SK-N-SH (cell line): ENCODE data around the gene AZIN2. TPM values are rescaled to one million over a fixed set of nuclear protein-coding genes. Genes with fewer than 3 reads are reported as not detected.

Source experiments
- CTCF ChIA-PET: fragments of 300-600, 350-600 bp; formaldehyde crosslinking; extraction: SDS; loops from one replicate; lab custom pipeline; 2021; lab: Yijun Ruan, JAX
- POLR2A ChIA-PET: fragments of 350-600 bp; sonication (Branson Sonifier 250); formaldehyde crosslinking; extraction: SDS; loops from one replicate; lab custom pipeline; 2020; ENCODE audit warnings: antibody characterized with exemption, inconsistent platforms; lab: Yijun Ruan, JAX
- DNase-seq: peaks from one replicate; pipeline ENCODE4 v3.0.0; 2012
- H2AFZ ChIP-seq: fragments of 200-600 bp; sonication (generic); 2 replicates; pipeline ENCODE4 v1.8.1; 2016; ENCODE audit warnings: antibody characterized with exemption, mild to moderate bottlenecking, low read depth
- H3F3A ChIP-seq: fragments of 200-600 bp; sonication (generic); replicated peaks from 2 replicates; pipeline ENCODE3; 2016; ENCODE audit warnings: antibody characterized with exemption, mild to moderate bottlenecking; ENCODE audit not compliant: insufficient read depth
- H3K27ac ChIP-seq, 2 experiments: fragments of 200-500 bp in 1 of 2; fragments of 200-600 bp in 1 of 2; sonication (Bioruptor generic) in 1 of 2; sonication (generic), shearing (Covaris generic) in 1 of 2; 2 replicates each; pipeline versions ENCODE4 v1.5.1 to v1.6.1; 2014 to 2016; ENCODE audit warnings: low read depth in 2 of 2, inconsistent platforms in 1 of 2, low read length in 1 of 2, mild to moderate bottlenecking in 1 of 2, mixed read lengths in 1 of 2
- H3K27me3 ChIP-seq: fragments of 200-600 bp; sonication (generic), shearing (Covaris generic); 2 replicates; pipeline ENCODE4 v1.6.1; 2016; ENCODE audit warnings: mixed run types; ENCODE audit not compliant: insufficient read depth
- H3K36me3 ChIP-seq, 2 experiments: fragments of 200-500 bp in 1 of 2; fragments of 200-600 bp in 1 of 2; sonication (Bioruptor generic) in 1 of 2; sonication (generic) in 1 of 2; replicated peaks in 1 of 2; 2 replicates each; pipeline versions ENCODE3 to v1.5.1; 2014 to 2016; ENCODE audit warnings: low read length in 1 of 2, mild to moderate bottlenecking in 1 of 2; ENCODE audit not compliant: insufficient read depth in 2 of 2, control insufficient read depth in 1 of 2
- H3K4me1 ChIP-seq, 2 experiments: fragments of 200-500 bp in 1 of 2; fragments of 200-600 bp in 1 of 2; sonication (Bioruptor generic) in 1 of 2; sonication (generic), shearing (Covaris generic) in 1 of 2; 2 replicates each; pipeline versions ENCODE4 v1.5.1 to v1.6.1; 2014 to 2016; ENCODE audit warnings: low read depth in 1 of 2, low read length in 1 of 2, mixed run types in 1 of 2; ENCODE audit not compliant: insufficient read depth in 2 of 2, control insufficient read depth in 1 of 2
- H3K4me2 ChIP-seq: fragments of 200-600 bp; sonication (generic), shearing (Covaris generic); 2 replicates; pipeline ENCODE4 v1.6.1; 2017; ENCODE audit warnings: mixed run types
- H3K4me3 ChIP-seq, 2 experiments: fragments of 200-500 bp in 1 of 2; fragments of 200-600 bp in 1 of 2; sonication (Bioruptor generic) in 1 of 2; sonication (generic), shearing (Covaris generic) in 1 of 2; 2 replicates each; pipeline versions ENCODE4 v1.5.1 to v1.8.1; 2014 to 2016; ENCODE audit warnings: low read depth in 2 of 2, inconsistent platforms in 1 of 2, low read length in 1 of 2, mild to moderate bottlenecking in 1 of 2, mixed read lengths in 1 of 2, moderate library complexity in 1 of 2
- H3K79me2 ChIP-seq: fragments of 200-600 bp; sonication (generic); 2 replicates; pipeline ENCODE4 v1.8.1; 2017; ENCODE audit warnings: mild to moderate bottlenecking; ENCODE audit not compliant: insufficient read depth
- H3K9ac ChIP-seq: fragments of 200-600 bp; sonication (generic); 2 replicates; pipeline ENCODE4 v1.6.1; 2017; ENCODE audit warnings: mixed run types
- H3K9me2 ChIP-seq: fragments of 200-600 bp; sonication (generic); 2 replicates; pipeline ENCODE4 v1.6.1; 2017; ENCODE audit warnings: mixed run types
- H3K9me3 ChIP-seq: fragments of 200-600 bp; sonication (generic); 2 replicates; pipeline ENCODE4 v1.6.1; 2017; ENCODE audit warnings: mixed run types, mild to moderate bottlenecking, moderate library complexity
- H4K20me1 ChIP-seq: fragments of 200-600 bp; sonication (generic); 2 replicates; pipeline ENCODE4 v1.6.1; 2017; ENCODE audit warnings: mild to moderate bottlenecking, mixed run types; ENCODE audit not compliant: insufficient read depth
- EP300 ChIP-seq, 2 experiments: IDR thresholded peaks; 2 replicates each; pipeline versions ENCODE4 v1.4.0 to v1.6.1; 2012; ENCODE audit warnings: borderline replicate concordance in 1 of 2, low read depth in 1 of 2, low read length in 1 of 2
- FOXJ3 ChIP-seq: sonication (generic); formaldehyde crosslinking; IDR thresholded peaks from 2 replicates; pipeline ENCODE4 v1.5.1; 2020; ENCODE audit warnings: mild to moderate bottlenecking, missing genetic modification reagents
- FOXM1 ChIP-seq: IDR thresholded peaks from 2 replicates; pipeline ENCODE4 v1.4.0; 2012; ENCODE audit warnings: low read depth, mild to moderate bottlenecking
- MEF2A ChIP-seq: IDR thresholded peaks from 2 replicates; pipeline ENCODE4 v1.4.0; 2012; ENCODE audit warnings: low read depth, borderline replicate concordance
- NRF1 ChIP-seq: IDR thresholded peaks from 2 replicates; pipeline ENCODE4 v1.6.1; 2012; ENCODE audit warnings: low read depth, mild to moderate bottlenecking, low read length
- RAD21 ChIP-seq: IDR thresholded peaks from 2 replicates; pipeline ENCODE4 v1.6.1; 2012; ENCODE audit warnings: mild to moderate bottlenecking, low read length
- RCOR1 ChIP-seq: fragments of 150-350 bp; IDR thresholded peaks from 2 replicates; pipeline ENCODE4 v1.6.1; 2017; ENCODE audit warnings: antibody characterized with exemption, low read length
- RXRA ChIP-seq: IDR thresholded peaks from 2 replicates; pipeline ENCODE4 v1.4.0; 2012; ENCODE audit warnings: low read depth, mild to moderate bottlenecking, borderline replicate concordance
- SIN3A ChIP-seq: IDR thresholded peaks from 2 replicates; pipeline ENCODE4 v1.6.1; 2012; ENCODE audit warnings: low read depth, mild to moderate bottlenecking, low read length, moderate library complexity, borderline replicate concordance
- USF1 ChIP-seq: IDR thresholded peaks from 2 replicates; pipeline ENCODE4 v1.4.0; 2012; ENCODE audit warnings: low read depth, borderline replicate concordance
- ZBTB33 ChIP-seq: IDR thresholded peaks from 2 replicates; pipeline ENCODE4 v1.4.0; 2012; ENCODE audit warnings: low read depth, borderline replicate concordance
- WGBS: methylation state at CpG from one replicate; pipeline ENCODE4 v1.1.6; 2017; ENCODE audit warnings: low lambda C conversion rate; 5-methylcytosine and 5-hydroxymethylcytosine counted together
- polyA plus RNA-seq, 3 experiments: library from polyadenylated mRNA; depleted of rRNA; stranded (reverse); fragments of >200 nt; gene quantifications; 2 replicates each; pipeline ENCODE4 v1.2.3, GENCODE V29; 2012

The AZIN2 gene
- polyA plus RNA-seq, 1 of the 3 experiments (the other 2 are of a cell fraction): 17.8 TPM

GRCh38 chr1:33087677-33088076 lies 6.7 kb downstream of the AZIN2 start:
- peaks cover 0 to 6% of the 10 kb centered on the region in 2 experiments; a peak in 1 of 4 replicates for H3K4me1 ChIP-seq
- ChIA-PET CTCF (interaction anchor here (1.6 to 12.5 kb wide), 5 partner anchors 10 to 383 kb away, joined by 5 to 86 read pairs (median 32); no protein-coding TSS in a partner anchor), POLR2A (no interaction called here)
- no peaks in the 10 kb centered on the region for H3K36me3 ChIP-seq
- H4K20me1 ChIP-seq: no peaks in the 10 kb centered on the region
- H3K9me3 ChIP-seq: no peaks in the 10 kb centered on the region
- no peak for DNase-seq
- TF ChIP-seq USF1: no peak
- TF ChIP-seq RAD21: no peak
- no peak for TF ChIP-seq NRF1
- no peak for TF ChIP-seq RXRA
- no peak for TF ChIP-seq RCOR1
- TF ChIP-seq FOXJ3 (CRISPR knock-in tag): no peak
- no peak for TF ChIP-seq ZBTB33
- TF ChIP-seq EP300 (IDR thresholded peaks at IDR 0.05; ENCODE audit: borderline replicate concordance in 1 of 2, low read depth in 1 of 2, low read length in 1 of 2): no peak
- no peak for TF ChIP-seq SIN3A
- no peak for TF ChIP-seq FOXM1
- H3K27ac ChIP-seq: no peak overlapping the region
- no peak overlapping the region for H3K9ac ChIP-seq
- H3K4me3 ChIP-seq: no peak overlapping the region
- no peaks in the 10 kb centered on the region for H3F3A ChIP-seq
- H3K9me2 ChIP-seq: no peaks in the 10 kb centered on the region
- H3K79me2 ChIP-seq: no peaks in the 10 kb centered on the region
- no peak overlapping the region for H2AFZ ChIP-seq
- no peaks in the 10 kb centered on the region for H3K27me3 ChIP-seq
- H3K4me2 ChIP-seq: no peak overlapping the region
- WGBS: 87% methylated on average over 6 of the region's 6 CpGs

GRCh38 chr1:33088119-33088906 lies 7.4 kb downstream of the AZIN2 start:
- no peaks in the 10 kb centered on the region for H4K20me1 ChIP-seq
- H3K9ac ChIP-seq: no peak overlapping the region
- TF ChIP-seq MEF2A: no peak
- TF ChIP-seq, all 33 proteins: peak for 0
- CTCF ChIA-PET: interaction anchor here (1.0 to 12.5 kb wide), 9 partner anchors 8 to 688 kb away, joined by 3 to 86 read pairs (median 6); partner anchors contain the start of gene AZIN2
- Histone ChIP-seq H3F3A (no peaks in the 10 kb centered on the region), H3K9me3 (no peaks in the 10 kb centered on the region), H2AFZ (no peak overlapping the region), H3K36me3 (no peaks in the 10 kb centered on the region), H3K27me3 (no peaks in the 10 kb centered on the region), H3K79me2 (no peaks in the 10 kb centered on the region), H3K9me2 (no peaks in the 10 kb centered on the region), H3K27ac (no peak overlapping the region), H3K4me3 (no peak overlapping the region), H3K4me2 (no peak overlapping the region), H3K4me1 (peaks cover 0 to 6% of the 10 kb centered on the region in 2 experiments; a peak in 1 of 4 replicates)
- POLR2A ChIA-PET: no interaction called here
- WGBS: 75% methylated on average over 9 of the region's 9 CpGs
- no peak for DNase-seq
